Measurements from ENCODE around the gene FAM53A.

DNA sequence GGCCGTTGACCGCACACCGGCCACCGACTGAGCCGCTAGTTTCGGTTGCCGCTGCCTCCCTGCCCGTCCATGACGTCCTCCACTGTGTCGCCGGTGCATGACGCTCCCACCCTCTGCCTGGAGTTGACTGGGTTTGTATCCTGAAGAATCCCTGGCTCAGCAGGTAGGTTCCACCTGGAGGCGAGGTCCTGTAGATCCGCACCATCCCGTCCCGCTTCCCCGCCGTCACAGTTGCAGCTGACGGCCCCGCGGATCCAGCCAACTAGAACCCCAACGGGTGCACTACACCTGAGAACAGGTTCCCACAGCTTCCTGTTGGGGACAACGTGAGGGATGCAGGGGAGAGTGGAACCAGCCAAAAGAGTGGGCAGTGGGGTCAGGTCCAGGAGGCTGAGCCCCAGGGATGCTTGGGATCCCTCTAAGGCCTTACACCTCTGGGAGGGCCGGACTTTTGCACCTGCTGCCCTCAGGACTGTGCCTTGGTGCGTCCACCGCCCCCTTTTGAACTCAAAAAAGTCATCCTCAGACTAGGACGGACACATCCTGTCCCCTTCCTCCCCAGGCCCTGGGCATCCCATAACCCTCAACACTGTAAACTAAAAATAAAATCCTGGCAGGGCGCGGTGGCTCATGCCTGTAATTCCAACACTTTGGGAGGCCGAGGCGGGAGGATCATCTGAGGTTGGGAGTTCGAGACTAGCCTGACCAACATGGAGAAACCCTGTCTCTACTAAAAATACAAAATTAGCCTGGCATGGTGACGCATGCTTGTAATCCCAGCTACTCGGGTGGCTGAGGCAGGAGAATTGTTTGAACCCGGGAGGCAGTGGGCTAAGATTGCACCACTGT, 29.1 kb upstream of the FAM53A start:
- TF ChIP-seq POLR2A (IDR thresholded peaks at IDR 0.05): no peak
- TF ChIP-seq, protein P1, sequence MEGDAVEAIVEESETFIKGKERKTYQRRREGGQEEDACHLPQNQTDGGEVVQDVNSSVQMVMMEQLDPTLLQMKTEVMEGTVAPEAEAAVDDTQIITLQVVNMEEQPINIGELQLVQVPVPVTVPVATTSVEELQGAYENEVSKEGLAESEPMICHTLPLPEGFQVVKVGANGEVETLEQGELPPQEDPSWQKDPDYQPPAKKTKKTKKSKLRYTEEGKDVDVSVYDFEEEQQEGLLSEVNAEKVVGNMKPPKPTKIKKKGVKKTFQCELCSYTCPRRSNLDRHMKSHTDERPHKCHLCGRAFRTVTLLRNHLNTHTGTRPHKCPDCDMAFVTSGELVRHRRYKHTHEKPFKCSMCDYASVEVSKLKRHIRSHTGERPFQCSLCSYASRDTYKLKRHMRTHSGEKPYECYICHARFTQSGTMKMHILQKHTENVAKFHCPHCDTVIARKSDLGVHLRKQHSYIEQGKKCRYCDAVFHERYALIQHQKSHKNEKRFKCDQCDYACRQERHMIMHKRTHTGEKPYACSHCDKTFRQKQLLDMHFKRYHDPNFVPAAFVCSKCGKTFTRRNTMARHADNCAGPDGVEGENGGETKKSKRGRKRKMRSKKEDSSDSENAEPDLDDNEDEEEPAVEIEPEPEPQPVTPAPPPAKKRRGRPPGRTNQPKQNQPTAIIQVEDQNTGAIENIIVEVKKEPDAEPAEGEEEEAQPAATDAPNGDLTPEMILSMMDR (IDR thresholded peaks at IDR 0.05): no peak
